ACC112 (cell line): ENCODE measurements around the gene KDM1B.

Source experiments
- H2AFZ ChIP-seq: fragments of 200-600 bp; sonication (generic); one replicate; pipeline ENCODE4 v1.6.0; 2017; ENCODE audit warnings: antibody characterized with exemption, low read length; ENCODE audit not compliant: unreplicated experiment
- H3K27ac ChIP-seq: fragments of 200-600 bp; sonication (generic); 2 replicates; pipeline ENCODE4 v1.5.1; 2014; ENCODE audit warnings: low read depth, mild to moderate bottlenecking, antibody characterized with exemption, low read length, moderate library complexity
- H3K27me3 ChIP-seq: fragments of 200-600 bp; sonication (generic); 2 replicates; pipeline ENCODE4 v1.6.1; 2014; ENCODE audit warnings: mild to moderate bottlenecking, antibody characterized with exemption, low read length, moderate library complexity, mixed read lengths; ENCODE audit not compliant: insufficient read depth
- H3K36me3 ChIP-seq: fragments of 200-600 bp; sonication (generic); 2 replicates; pipeline ENCODE4 v1.6.1; 2016; ENCODE audit warnings: mild to moderate bottlenecking, antibody characterized with exemption, low read length, moderate library complexity, mixed read lengths; ENCODE audit not compliant: insufficient read depth
- H3K4me1 ChIP-seq: fragments of 200-600 bp; sonication (generic); one replicate; pipeline ENCODE4 v1.6.1; 2016; ENCODE audit warnings: low read length, mixed read lengths; ENCODE audit not compliant: insufficient read depth, unreplicated experiment, control insufficient read depth
- H3K4me3 ChIP-seq: fragments of 200-600 bp; sonication (generic); 2 replicates; pipeline ENCODE4 v1.5.1; 2014; ENCODE audit warnings: mild to moderate bottlenecking, low read depth, low read length
- H3K79me2 ChIP-seq: fragments of 200-600 bp; sonication (generic); one replicate; pipeline ENCODE4 v1.6.0; 2016; ENCODE audit warnings: low read length; ENCODE audit not compliant: control insufficient read depth, unreplicated experiment, insufficient read depth

Gene KDM1B

DNA sequence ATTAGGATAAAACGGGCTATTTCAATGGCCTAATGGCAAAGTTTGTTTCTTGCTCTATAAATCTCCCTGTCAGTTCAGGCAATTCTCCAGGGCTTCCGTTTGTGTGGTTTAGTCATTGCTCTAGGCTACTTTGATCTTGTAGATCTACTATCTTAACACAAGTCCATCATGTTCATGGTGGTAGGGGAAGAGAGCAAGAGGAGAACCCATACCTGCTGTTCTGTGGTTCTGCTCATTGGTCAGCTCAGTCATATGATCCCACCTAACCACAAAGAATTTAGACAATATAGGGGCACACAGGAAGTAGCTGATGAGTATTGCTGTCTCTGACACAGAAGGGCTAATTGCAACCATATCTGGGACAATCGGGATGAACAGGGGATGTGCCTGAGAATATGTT lies 114.0 kb downstream of the KDM1B start:
- Histone ChIP-seq H3K27ac (no peak overlapping the region), H3K4me1 (peaks cover 4% of the 10 kb centered on the region), H3K27me3 (no peaks in the 10 kb centered on the region), H3K36me3 (no peaks in the 10 kb centered on the region), H2AFZ (no peak overlapping the region), H3K4me3 (no peak overlapping the region), H3K79me2 (no peaks in the 10 kb centered on the region)

DNA sequence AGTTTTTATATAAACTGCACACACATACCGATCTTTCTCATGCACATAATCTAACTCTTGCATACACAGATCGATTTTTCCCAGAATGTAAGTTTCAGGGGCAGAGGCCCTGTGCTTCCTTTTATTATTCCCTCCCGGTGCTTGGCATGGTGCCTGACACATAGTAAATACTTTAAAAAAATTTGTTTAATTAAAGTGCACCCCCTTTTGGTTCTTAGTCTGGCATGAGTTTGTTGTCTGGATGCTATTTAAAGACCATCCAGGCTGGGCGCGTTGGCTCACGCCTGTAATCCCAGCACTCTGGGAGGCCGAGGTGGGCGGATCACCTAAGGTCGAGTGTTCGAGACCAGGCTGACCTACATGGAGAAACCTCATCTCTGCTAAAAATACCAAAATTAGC lies 114.5 kb downstream of the KDM1B start:
- Histone ChIP-seq H3K79me2 (no peaks in the 10 kb centered on the region), H2AFZ (no peak overlapping the region), H3K27me3 (no peaks in the 10 kb centered on the region), H3K4me1 (peaks cover 4% of the 10 kb centered on the region), H3K36me3 (no peaks in the 10 kb centered on the region), H3K4me3 (no peak overlapping the region), H3K27ac (no peak overlapping the region)

DNA sequence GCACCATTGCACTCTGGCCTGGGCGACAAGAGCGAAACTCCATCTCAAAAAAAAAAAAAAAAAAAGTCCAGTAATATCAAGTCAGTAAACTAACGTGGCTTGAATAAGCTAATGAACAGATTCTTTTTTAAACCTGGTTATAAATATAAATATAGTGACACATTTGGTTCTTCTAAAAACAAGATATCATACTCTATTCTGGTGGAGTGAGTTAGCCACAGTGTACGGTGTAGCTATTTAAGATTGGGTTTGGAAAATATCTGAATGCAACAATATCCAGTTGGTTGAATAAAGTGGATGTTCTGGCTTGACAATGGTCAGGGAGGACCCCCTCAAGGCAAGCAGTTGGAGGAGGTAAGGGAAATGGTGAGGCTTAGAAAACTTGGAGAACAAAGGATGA lies 115.0 kb downstream of the KDM1B start:
- Histone ChIP-seq H3K27me3 (no peaks in the 10 kb centered on the region), H3K4me3 (no peak overlapping the region), H3K4me1 (peaks cover under 1% of the 10 kb centered on the region), H3K79me2 (no peaks in the 10 kb centered on the region), H3K27ac (no peak overlapping the region), H2AFZ (no peak overlapping the region), H3K36me3 (no peaks in the 10 kb centered on the region)
